Right atrium auricular region (tissue), 2 donors: Measurements from ENCODE around the gene YARS1. TPM values are rescaled to one million over a fixed set of nuclear protein-coding genes. Genes with fewer than 3 reads are reported as not detected.
"Not testable (repeated sequence)": the region's sequence is repeated elsewhere in the genome, so short reads cannot be mapped to it uniquely, and the experiment has no call there.

Experiments used
- DNase-seq: peaks from one replicate; pipeline ENCODE4 v3.0.0-alpha.2; 2019; ENCODE audit warnings: low spot score
- H3K27ac ChIP-seq, 2 donors: fragments of 200-600 bp; sonication (generic); 1 replicate in 1 of 2; 2 replicates in 1 of 2; pipeline ENCODE4 v1.5.1; 2016 to 2019
- H3K27me3 ChIP-seq, 2 donors: fragments of 200-600 bp; sonication (generic); one replicate each; pipeline versions ENCODE4 v1.5.1 to v1.6.0; 2017 to 2019
- H3K36me3 ChIP-seq: fragments of 200-600 bp; sonication (generic); one replicate; pipeline ENCODE4 v1.5.1; 2016
- H3K4me1 ChIP-seq, 2 donors: fragments of 200-600 bp; sonication (generic); one replicate each; pipeline versions ENCODE4 v1.5.1 to v1.6.0; 2017 to 2019
- H3K4me3 ChIP-seq, 2 donors: fragments of 200-600 bp; sonication (generic); 1 replicate in 1 of 2; 2 replicates in 1 of 2; pipeline ENCODE4 v1.5.1; 2017 to 2019; ENCODE audit warnings: mild to moderate bottlenecking in 1 of 2, moderate library complexity in 1 of 2
- H3K9me3 ChIP-seq, 2 donors: fragments of 200-600 bp; sonication (generic); one replicate each; pipeline ENCODE4 v1.5.1; 2019
- total RNA-seq, 2 donors: library from RNA; depleted of rRNA; stranded (reverse); fragments of >200 nt; gene quantifications; one replicate each; pipeline ENCODE4 v1.1.0, GENCODE V29; 2016
- TF ChIP-seq, protein P1 (sequence below), 2 donors: fragments of 200-600 bp; sonication (generic); IDR thresholded peaks; one replicate each; pipeline ENCODE4 v1.5.1; 2019; ENCODE audit warnings: antibody characterized with exemption in 2 of 2

YARS1 gene
- total RNA-seq, 2 donors from 2014 or later: 23.3 to 33.1 TPM

DNA sequence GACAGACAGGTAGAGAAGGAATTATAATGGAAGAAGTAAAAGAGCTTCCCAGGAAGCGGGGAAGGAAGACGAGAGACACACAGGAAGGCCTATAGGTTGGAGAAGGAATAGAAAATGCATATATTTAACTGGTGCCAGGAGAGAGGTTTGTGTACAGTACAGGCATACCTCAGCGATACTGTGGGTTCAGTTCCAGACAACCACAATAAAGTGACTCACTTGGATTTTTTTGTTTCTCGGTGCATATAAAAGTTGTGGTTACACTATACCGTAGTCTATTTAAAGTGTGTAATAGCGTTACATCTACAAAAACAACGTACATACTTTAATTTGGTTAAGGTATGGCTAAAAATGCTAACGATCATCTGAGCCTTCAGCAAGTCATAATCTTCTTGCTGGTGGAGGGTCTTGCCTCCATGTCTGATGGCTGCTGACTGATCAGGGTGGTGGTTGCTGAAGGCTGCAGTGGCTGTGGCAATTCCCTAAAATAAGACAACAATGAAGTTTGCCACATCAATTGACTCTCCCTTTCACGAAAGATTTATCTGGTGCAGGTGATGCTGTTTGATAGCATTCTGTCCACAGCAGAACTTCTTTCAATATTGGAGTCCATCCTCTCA, 16.0 kb downstream of the YARS1 start:
- Histone ChIP-seq H3K4me1 (no peaks in the 10 kb centered on the region), H3K36me3 (peaks cover 49% of the 10 kb centered on the region), H3K9me3 (no peaks in the 10 kb centered on the region), H3K27me3 (no peaks in the 10 kb centered on the region), H3K4me3 (no peak overlapping the region), H3K27ac (no peak overlapping the region)
- TF ChIP-seq, protein P1, sequence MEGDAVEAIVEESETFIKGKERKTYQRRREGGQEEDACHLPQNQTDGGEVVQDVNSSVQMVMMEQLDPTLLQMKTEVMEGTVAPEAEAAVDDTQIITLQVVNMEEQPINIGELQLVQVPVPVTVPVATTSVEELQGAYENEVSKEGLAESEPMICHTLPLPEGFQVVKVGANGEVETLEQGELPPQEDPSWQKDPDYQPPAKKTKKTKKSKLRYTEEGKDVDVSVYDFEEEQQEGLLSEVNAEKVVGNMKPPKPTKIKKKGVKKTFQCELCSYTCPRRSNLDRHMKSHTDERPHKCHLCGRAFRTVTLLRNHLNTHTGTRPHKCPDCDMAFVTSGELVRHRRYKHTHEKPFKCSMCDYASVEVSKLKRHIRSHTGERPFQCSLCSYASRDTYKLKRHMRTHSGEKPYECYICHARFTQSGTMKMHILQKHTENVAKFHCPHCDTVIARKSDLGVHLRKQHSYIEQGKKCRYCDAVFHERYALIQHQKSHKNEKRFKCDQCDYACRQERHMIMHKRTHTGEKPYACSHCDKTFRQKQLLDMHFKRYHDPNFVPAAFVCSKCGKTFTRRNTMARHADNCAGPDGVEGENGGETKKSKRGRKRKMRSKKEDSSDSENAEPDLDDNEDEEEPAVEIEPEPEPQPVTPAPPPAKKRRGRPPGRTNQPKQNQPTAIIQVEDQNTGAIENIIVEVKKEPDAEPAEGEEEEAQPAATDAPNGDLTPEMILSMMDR (IDR thresholded peaks at IDR 0.05): no peak
- DNase-seq: no peak

DNA sequence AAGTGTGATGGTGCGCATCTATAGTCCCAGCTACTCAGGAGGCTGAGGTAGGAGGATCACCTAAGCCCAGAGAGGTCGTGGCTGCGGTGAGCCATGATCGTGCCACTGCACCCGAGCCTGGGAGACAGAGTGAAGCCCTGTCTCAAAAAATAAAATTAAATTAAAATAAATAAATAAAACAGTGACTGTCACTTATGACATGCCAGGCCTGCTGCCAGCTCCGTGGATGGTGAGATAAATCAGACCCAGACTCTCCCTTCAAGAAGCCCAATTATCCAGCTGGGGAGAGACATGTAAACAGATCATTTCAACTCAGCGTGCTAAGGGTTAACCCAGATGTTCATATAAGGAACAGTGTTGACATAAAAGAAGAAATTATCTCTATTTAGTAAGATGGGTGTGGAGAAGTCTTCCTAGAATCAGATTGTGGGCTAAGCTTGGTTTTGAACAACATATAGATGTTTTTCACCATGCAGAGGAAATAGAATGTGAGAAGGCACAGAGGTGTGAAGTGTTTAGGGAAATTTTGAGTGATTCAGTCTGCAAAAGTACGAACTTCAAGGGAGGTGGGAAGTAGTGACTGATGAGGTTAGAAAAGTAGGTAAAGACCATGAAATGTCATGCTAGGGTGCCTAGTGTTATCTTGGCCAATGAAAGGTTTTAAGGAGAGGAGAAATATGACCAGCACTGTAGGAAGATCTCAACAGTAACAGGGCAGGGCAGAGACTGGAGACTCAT, 18.3 kb downstream of the YARS1 start:
- Histone ChIP-seq H3K27ac (no peak overlapping the region), H3K4me1 (no peaks in the 10 kb centered on the region), H3K36me3 (peaks cover 48% of the 10 kb centered on the region), H3K9me3 (no peaks in the 10 kb centered on the region), H3K4me3 (no peak overlapping the region), H3K27me3 (no peaks in the 10 kb centered on the region)
- DNase-seq: no peak
- TF ChIP-seq, protein P1 (IDR thresholded peaks at IDR 0.05): no peak

- Histone ChIP-seq H3K36me3 (peaks cover 48% of the 10 kb centered on the region), H3K4me3 (no peak overlapping the region), H3K27ac (no peak overlapping the region), H3K4me1 (no peaks in the 10 kb centered on the region), H3K27me3 (no peaks in the 10 kb centered on the region), H3K9me3 (no peaks in the 10 kb centered on the region)
- TF ChIP-seq, protein P1 (IDR thresholded peaks at IDR 0.05): no peak
- no peak for DNase-seq
Measured at GRCh38 chr1:32798191-32798590, 19.0 kb downstream of the YARS1 start.

DNA sequence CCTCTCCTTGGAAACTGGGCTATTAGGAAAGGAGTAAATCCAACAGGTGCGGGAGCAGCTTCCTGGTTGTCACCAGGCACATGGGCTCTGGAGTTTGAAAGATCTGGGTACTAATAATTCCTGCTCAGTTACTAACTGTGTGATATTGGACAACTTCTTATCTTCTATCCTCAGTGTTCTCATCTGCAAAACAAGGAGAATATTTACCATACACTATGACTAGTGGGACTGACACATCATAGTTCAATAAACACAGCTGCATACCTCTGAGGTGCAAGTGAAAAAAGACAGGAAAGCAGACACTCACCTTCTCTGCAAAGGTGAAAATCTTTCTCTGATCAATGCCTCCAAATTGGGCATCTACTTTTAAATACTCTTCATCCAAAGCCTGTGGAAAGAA, 19.7 kb downstream of the YARS1 start:
- Histone ChIP-seq H3K4me1 (no peaks in the 10 kb centered on the region), H3K27ac (no peak overlapping the region), H3K36me3 (peaks cover 42% of the 10 kb centered on the region), H3K9me3 (no peaks in the 10 kb centered on the region), H3K4me3 (no peak overlapping the region), H3K27me3 (no peaks in the 10 kb centered on the region)
- DNase-seq: no peak
- TF ChIP-seq, protein P1 (IDR thresholded peaks at IDR 0.05): no peak

DNA sequence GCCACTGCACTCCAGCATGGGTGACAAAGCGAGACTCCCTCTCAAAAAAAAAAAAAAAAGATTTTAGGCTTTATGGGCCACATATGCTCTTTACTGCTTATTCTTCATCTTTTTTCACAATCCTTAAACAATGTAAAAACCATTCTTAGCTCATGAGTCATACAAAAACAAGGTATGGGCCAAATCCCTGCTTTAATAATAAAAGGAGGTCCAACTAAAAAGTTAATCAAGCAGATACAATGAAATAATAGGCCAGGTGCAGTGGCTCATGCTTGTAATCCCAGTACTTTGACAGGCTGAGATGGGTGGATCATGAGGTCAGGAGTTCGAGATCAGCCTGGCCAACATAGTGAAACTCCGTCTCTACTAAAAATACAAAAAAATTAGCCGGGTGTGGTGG, 21.4 kb downstream of the YARS1 start:
- not testable (repeated sequence) for H3K27ac ChIP-seq, DNase-seq, H3K27me3 ChIP-seq, H3K4me1 ChIP-seq, H3K4me3 ChIP-seq, H3K9me3 ChIP-seq
- H3K36me3 ChIP-seq: peaks cover 46% of the 10 kb centered on the region

DNA sequence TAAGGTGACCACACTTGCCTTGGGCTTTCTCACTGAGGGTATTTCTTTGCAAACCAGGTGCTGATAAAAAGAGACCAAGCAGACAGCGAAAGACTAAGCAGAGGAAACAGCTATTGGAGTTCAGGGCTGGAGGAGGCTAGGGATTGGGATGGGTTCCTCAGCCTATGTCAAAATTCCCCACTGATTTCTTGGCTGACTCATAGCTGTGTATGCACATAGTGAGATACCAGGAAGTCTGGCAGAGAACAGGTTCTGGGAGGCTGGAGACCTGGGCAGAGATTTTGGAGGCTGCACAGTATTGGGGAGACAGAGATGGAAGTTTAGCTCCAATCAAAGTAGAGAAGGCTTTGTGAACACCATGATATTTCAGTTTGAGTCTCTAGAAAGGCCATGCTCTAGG, 25.3 kb downstream of the YARS1 start:
- Histone ChIP-seq H3K36me3 (peaks cover 48% of the 10 kb centered on the region), H3K9me3 (no peaks in the 10 kb centered on the region), H3K4me1 (no peaks in the 10 kb centered on the region), H3K27me3 (no peaks in the 10 kb centered on the region), H3K27ac (no peak overlapping the region), H3K4me3 (no peak overlapping the region)
- no peak for DNase-seq
- TF ChIP-seq, protein P1 (IDR thresholded peaks at IDR 0.05): no peak

- H3K27ac ChIP-seq, H3K9me3 ChIP-seq, H3K4me1 ChIP-seq, H3K4me3 ChIP-seq, H3K27me3 ChIP-seq, DNase-seq: not testable (repeated sequence)
- H3K36me3 ChIP-seq: peaks cover 58% of the 10 kb centered on the region
Measured at GRCh38 chr1:32789356-32789755, 27.8 kb downstream of the YARS1 start.
